HEK293 (cell line): ENCODE measurements around the gene DES.

Experiments used
- CTCF ChIA-PET: fragments of 350-600 bp; formaldehyde crosslinking; extraction: SDS; loops from one replicate; lab custom pipeline; 2021; ENCODE audit warnings: antibody characterized with exemption; lab: Yijun Ruan, JAX
- POLR2A ChIA-PET: fragments of 300-600 bp; formaldehyde crosslinking; extraction: SDS; loops from one replicate; lab custom pipeline; 2020; ENCODE audit warnings: antibody characterized with exemption, inconsistent platforms; lab: Yijun Ruan, JAX
- H3K27ac ChIP-seq: fragments of 200-500 bp; sonication (Bioruptor generic); 2 replicates; pipeline ENCODE4 v1.5.1; 2014; ENCODE audit warnings: low read depth, low read length, control low read depth, inconsistent platforms; ENCODE audit errors: extremely low read depth
- H3K36me3 ChIP-seq, 2 experiments: fragments of 200-500 bp in 1 of 2; sonication (Bioruptor generic) in 1 of 2; 1 replicate in 1 of 2; 2 replicates in 1 of 2; pipeline ENCODE4 v1.5.1; 2014 to 2017; ENCODE audit warnings: inconsistent platforms in 2 of 2, low read length in 2 of 2; ENCODE audit not compliant: control insufficient read depth in 2 of 2, insufficient read depth in 1 of 2
- H3K4me1 ChIP-seq: fragments of 200-500 bp; sonication (Bioruptor generic); 2 replicates; pipeline ENCODE4 v1.5.1; 2014; ENCODE audit warnings: mild to moderate bottlenecking, low read length, inconsistent platforms; ENCODE audit not compliant: control insufficient read depth, insufficient read depth
- H3K4me3 ChIP-seq: 2 replicates; pipeline ENCODE4 v1.5.1; 2011; ENCODE audit warnings: low read depth, mild to moderate bottlenecking, control low read depth, low read length, moderate library complexity
- H3K9me3 ChIP-seq: fragments of 200-500 bp; sonication (Bioruptor generic); 2 replicates; pipeline ENCODE4 v1.5.1; 2014; ENCODE audit warnings: low read depth, low read length, inconsistent platforms; ENCODE audit not compliant: control insufficient read depth, insufficient read depth
- GLI4 ChIP-seq: fragments of 450-650 bp; formaldehyde crosslinking; IDR thresholded peaks from 2 replicates; pipeline ENCODE4 v1.5.1; 2016; ENCODE audit warnings: missing biosample characterization, missing genetic modification characterization
- HIC1 ChIP-seq: fragments of 450-650 bp; formaldehyde crosslinking; IDR thresholded peaks from 2 replicates; pipeline ENCODE4 v1.5.1; 2016; ENCODE audit warnings: missing biosample characterization, missing genetic modification characterization
- KLF7 ChIP-seq: fragments of 450-650 bp; formaldehyde crosslinking; IDR thresholded peaks from 2 replicates; pipeline ENCODE4 v1.5.1; 2016; ENCODE audit warnings: missing biosample characterization, missing genetic modification characterization, borderline replicate concordance
- PATZ1 ChIP-seq: fragments of 450-650 bp; formaldehyde crosslinking; IDR thresholded peaks from 2 replicates; pipeline ENCODE4 v1.5.1; 2016; ENCODE audit warnings: missing biosample characterization, missing genetic modification characterization
- PBX3 ChIP-seq: sonication (generic); formaldehyde crosslinking; IDR thresholded peaks from 2 replicates; pipeline ENCODE4 v1.8.1; 2022; ENCODE audit warnings: mild to moderate bottlenecking, moderate library complexity, missing genetic modification reagents
- SCRT1 ChIP-seq: fragments of 450-650 bp; formaldehyde crosslinking; IDR thresholded peaks from 2 replicates; pipeline ENCODE4 v1.5.1; 2016; ENCODE audit warnings: missing biosample characterization, missing genetic modification characterization, borderline replicate concordance
- SCRT2 ChIP-seq: fragments of 450-650 bp; formaldehyde crosslinking; IDR thresholded peaks from 2 replicates; pipeline ENCODE4 v1.5.1; 2016; ENCODE audit warnings: missing biosample characterization, missing genetic modification characterization
- SP3 ChIP-seq: fragments of 450-650 bp; formaldehyde crosslinking; IDR thresholded peaks from 2 replicates; pipeline ENCODE4 v1.5.1; 2016; ENCODE audit warnings: missing biosample characterization, missing genetic modification characterization
- TCF7L2 ChIP-seq: IDR thresholded peaks from 2 replicates; pipeline ENCODE4 v1.6.1; 2011; ENCODE audit warnings: low read depth, mild to moderate bottlenecking, inconsistent platforms, low read length, moderate library complexity, borderline replicate concordance
- ZNF10 ChIP-seq: fragments of 450-650 bp; formaldehyde crosslinking; IDR thresholded peaks from 2 replicates; pipeline ENCODE4 v1.5.1; 2017; ENCODE audit warnings: missing biosample characterization, missing genetic modification characterization
- ZNF114 ChIP-seq: fragments of 450-650 bp; formaldehyde crosslinking; IDR thresholded peaks from 2 replicates; pipeline ENCODE4 v1.5.0; 2017; ENCODE audit warnings: missing biosample characterization, missing genetic modification characterization
- ZNF132 ChIP-seq: fragments of 450-650 bp; formaldehyde crosslinking; IDR thresholded peaks from 2 replicates; pipeline ENCODE4 v1.5.1; 2017; ENCODE audit warnings: missing biosample characterization, missing genetic modification characterization, borderline replicate concordance
- ZNF140 ChIP-seq: fragments of 450-650 bp; formaldehyde crosslinking; IDR thresholded peaks from 2 replicates; pipeline ENCODE4 v1.5.1; 2016; ENCODE audit warnings: missing biosample characterization, missing genetic modification characterization
- ZNF174 ChIP-seq: fragments of 450-650 bp; formaldehyde crosslinking; IDR thresholded peaks from 2 replicates; pipeline ENCODE4 v1.5.0; 2017; ENCODE audit warnings: missing biosample characterization, mild to moderate bottlenecking, missing genetic modification characterization
- ZNF202 ChIP-seq: fragments of 450-650 bp; formaldehyde crosslinking; IDR thresholded peaks from 2 replicates; pipeline ENCODE4 v1.5.1; 2016; ENCODE audit warnings: missing biosample characterization, missing genetic modification characterization, borderline replicate concordance
- ZNF248 ChIP-seq: fragments of 450-650 bp; formaldehyde crosslinking; IDR thresholded peaks from 2 replicates; pipeline ENCODE4 v1.5.1; 2017; ENCODE audit warnings: missing biosample characterization, missing genetic modification characterization
- ZNF433 ChIP-seq: fragments of 450-650 bp; formaldehyde crosslinking; IDR thresholded peaks from 2 replicates; pipeline ENCODE4 v1.5.1; 2016; ENCODE audit warnings: missing biosample characterization, missing genetic modification characterization, low read depth
- ZNF514 ChIP-seq: fragments of 450-650 bp; formaldehyde crosslinking; IDR thresholded peaks from 2 replicates; pipeline ENCODE4 v1.5.1; 2016; ENCODE audit warnings: missing biosample characterization, missing genetic modification characterization
- ZNF555 ChIP-seq: fragments of 450-650 bp; formaldehyde crosslinking; conservative IDR thresholded peaks from 2 replicates; pipeline ENCODE4 v1.5.1; 2017; ENCODE audit warnings: missing biosample characterization, mild to moderate bottlenecking, missing genetic modification characterization, inconsistent platforms
- ZNF658 ChIP-seq: fragments of 450-650 bp; formaldehyde crosslinking; IDR thresholded peaks from 2 replicates; pipeline ENCODE4; 2016; ENCODE audit warnings: missing biosample characterization, missing genetic modification characterization
- ZNF664 ChIP-seq: fragments of 450-650 bp; formaldehyde crosslinking; IDR thresholded peaks from 2 replicates; pipeline ENCODE4 v1.5.1; 2016; ENCODE audit warnings: missing biosample characterization, missing genetic modification characterization
- ZNF701 ChIP-seq: fragments of 450-650 bp; formaldehyde crosslinking; IDR thresholded peaks from 2 replicates; pipeline ENCODE4 v1.5.1; 2016; ENCODE audit warnings: missing biosample characterization, missing genetic modification characterization
- ZNF707 ChIP-seq: fragments of 450-650 bp; formaldehyde crosslinking; IDR thresholded peaks from 2 replicates; pipeline ENCODE4 v1.5.1; 2016; ENCODE audit warnings: missing biosample characterization, missing genetic modification characterization
- ZNF830 ChIP-seq: fragments of 450-650 bp; IDR thresholded peaks from 2 replicates; pipeline ENCODE4 v1.5.0; 2018; ENCODE audit warnings: missing biosample characterization, missing genetic modification characterization, low read depth, mild to moderate bottlenecking, moderate library complexity
- ZSCAN30 ChIP-seq: fragments of 450-650 bp; IDR thresholded peaks from 2 replicates; pipeline ENCODE4 v1.5.1; 2018; ENCODE audit warnings: missing biosample characterization, mild to moderate bottlenecking, missing genetic modification characterization, moderate library complexity

The DES gene

GRCh38 chr2:219410390-219410789, 7.8 kb upstream of the DES start:
- POLR2A ChIA-PET = interaction anchor here (0.8 kb wide), 1 partner anchor 22 kb away, joined by 3 read pairs; no protein-coding TSS in a partner anchor
- CTCF ChIA-PET = interaction anchor here (0.7 to 1.2 kb wide), 2 partner anchors 65 to 120 kb away, joined by 3 read pairs; no protein-coding TSS in a partner anchor
- TF ChIP-seq ZNF140 (tag by site-specific recombination) (no peak), ZNF658 (tag by site-specific recombination) (no peak), ZNF132 (tag by site-specific recombination) (no peak)
- TF ChIP-seq, all 188 proteins: peak for 0

GRCh38 chr2:219414857-219415256, 3.3 kb upstream of the DES start:
- Histone ChIP-seq H3K27ac (no peak overlapping the region), H3K4me1 (no peaks in the 10 kb centered on the region), H3K4me3 (no peak overlapping the region), H3K36me3 (no peaks in the 10 kb centered on the region), H3K9me3 (no peaks in the 10 kb centered on the region)
- TF ChIP-seq KLF7 (no peak), PBX3 (CRISPR knock-in tag) (no peak), PATZ1 (no peak), HIC1 (tag by site-specific recombination) (no peak), ZNF514 (tag by site-specific recombination) (no peak), ZNF701 (tag by site-specific recombination) (no peak), ZNF664 (tag by site-specific recombination) (no peak), TCF7L2 (no peak), GLI4 (tag by site-specific recombination) (no peak), ZNF10 (no peak), ZNF658 (tag by site-specific recombination) (no peak)
- CTCF ChIA-PET = interaction anchor here (0.6 to 2.1 kb wide), 2 partner anchors 12 to 269 kb away, joined by 3 to 8 read pairs; no protein-coding TSS in a partner anchor
- POLR2A ChIA-PET = no interaction called here

More at GRCh38 chr2:219410390-219410789, 7.8 kb upstream of the DES start:
- no peaks in the 10 kb centered on the region for H3K9me3 ChIP-seq
- no peaks in the 10 kb centered on the region for H3K36me3 ChIP-seq
- H3K4me1 ChIP-seq = no peaks in the 10 kb centered on the region
- no peak overlapping the region for H3K4me3 ChIP-seq
- H3K27ac ChIP-seq = no peak overlapping the region

- no peak overlapping the region for H3K4me3 ChIP-seq
- no peaks in the 10 kb centered on the region for H3K36me3 ChIP-seq
- ChIA-PET POLR2A (no interaction called here), CTCF (interaction anchor here (0.6 to 2.1 kb wide), 8 partner anchors 8 to 135 kb away, joined by 3 to 8 read pairs (median 4); no protein-coding TSS in a partner anchor)
- H3K27ac ChIP-seq = no peak overlapping the region
- no peaks in the 10 kb centered on the region for H3K9me3 ChIP-seq
- no peaks in the 10 kb centered on the region for H3K4me1 ChIP-seq
- TF ChIP-seq ZNF433 (no peak), SCRT1 (tag by site-specific recombination) (no peak), ZNF248 (tag by site-specific recombination) (no peak), ZNF174 (no peak), ZNF830 (tag by site-specific recombination) (no peak), SCRT2 (tag by site-specific recombination) (no peak), ZNF114 (tag by site-specific recombination) (no peak), ZNF707 (tag by site-specific recombination) (no peak), ZNF555 (no peak), ZSCAN30 (no peak), SP3 (tag by site-specific recombination) (no peak), ZNF202 (tag by site-specific recombination) (no peak)
Observed at GRCh38 chr2:219415580-219416234, 2.5 kb upstream of the DES start.
